ENCODE measurements around the gene STARD13.

The STARD13 gene

GRCh38 chr13:33092073-33092987 is 193.2 kb downstream of the STARD13 start:
- DNase-seq (ENCODE audit: low spot score): no peak

GRCh38 chr13:33091415-33091774 is 194.2 kb downstream of the STARD13 start:
- FAIRE-seq: no peak

More at GRCh38 chr13:33092073-33092987, 193.2 kb downstream of the STARD13 start:
- FAIRE-seq: no peak

GRCh38 chr13:33090755-33091414 is 194.7 kb downstream of the STARD13 start:
- no peak for FAIRE-seq

More at GRCh38 chr13:33091415-33091774, 194.2 kb downstream of the STARD13 start:
- no peak for DNase-seq (ENCODE audit: low spot score)

GRCh38 chr13:33089311-33089710 is 196.2 kb downstream of the STARD13 start:
- DNase-seq (ENCODE audit: low spot score) (no peak), FAIRE-seq (no peak)

More at GRCh38 chr13:33090755-33091414, 194.7 kb downstream of the STARD13 start:
- no peak for DNase-seq (ENCODE audit: low spot score)

GRCh38 chr13:33087790-33088189 is 197.8 kb downstream of the STARD13 start:
- DNase-seq (ENCODE audit: low spot score) (no peak), FAIRE-seq (no peak)

- FAIRE-seq (no peak), DNase-seq (ENCODE audit: low spot score) (no peak)
Observed at GRCh38 chr13:33087091-33087490, 198.5 kb downstream of the STARD13 start.

- DNase-seq (ENCODE audit: low spot score) (no peak), FAIRE-seq (no peak)
Observed at GRCh38 chr13:33083054-33083453, 202.5 kb downstream of the STARD13 start.

- no peak for FAIRE-seq
- no peak for DNase-seq (ENCODE audit: low spot score)
Observed at GRCh38 chr13:33081666-33082065, 203.9 kb downstream of the STARD13 start.

GRCh38 chr13:33080972-33081590 is 204.5 kb downstream of the STARD13 start:
- DNase-seq (ENCODE audit: low spot score): no peak
- FAIRE-seq: no peak

GRCh38 chr13:33079960-33080359 is 205.6 kb downstream of the STARD13 start:
- FAIRE-seq (no peak), DNase-seq (ENCODE audit: low spot score) (no peak)

- FAIRE-seq (no peak), DNase-seq (ENCODE audit: low spot score) (no peak)
Observed at GRCh38 chr13:33078263-33078662, 207.3 kb downstream of the STARD13 start.

GRCh38 chr13:33076001-33076992 is 209.3 kb downstream of the STARD13 start:
- DNase-seq (ENCODE audit: low spot score): no peak
- no peak for FAIRE-seq

- FAIRE-seq: no peak
- no peak for DNase-seq (ENCODE audit: low spot score)
Observed at GRCh38 chr13:33073338-33073737, 212.2 kb downstream of the STARD13 start.

- DNase-seq (ENCODE audit: low spot score) (no peak), FAIRE-seq (no peak)
Observed at GRCh38 chr13:33072759-33073158, 212.8 kb downstream of the STARD13 start.

- DNase-seq (ENCODE audit: low spot score): no peak
- FAIRE-seq: no peak
Observed at GRCh38 chr13:33072282-33072681, 213.3 kb downstream of the STARD13 start.

- FAIRE-seq (no peak), DNase-seq (ENCODE audit: low spot score) (no peak)
Observed at GRCh38 chr13:33070713-33071112, 214.8 kb downstream of the STARD13 start.

- DNase-seq (ENCODE audit: low spot score) (no peak), FAIRE-seq (no peak)
Observed at GRCh38 chr13:33069365-33069764, 216.2 kb downstream of the STARD13 start.

GRCh38 chr13:33066329-33066728 is 219.2 kb downstream of the STARD13 start:
- no peak for DNase-seq (ENCODE audit: low spot score)
- no peak for FAIRE-seq

- DNase-seq (ENCODE audit: low spot score) (no peak), FAIRE-seq (no peak)
Observed at GRCh38 chr13:33060815-33061214, 224.7 kb downstream of the STARD13 start.

GRCh38 chr13:33058776-33059327 is 226.7 kb downstream of the STARD13 start:
- FAIRE-seq (no peak), DNase-seq (ENCODE audit: low spot score) (no peak)
